H7 (cell line): ENCODE data around the gene DDX56. TPM values are rescaled to one million over a fixed set of nuclear protein-coding genes. Genes with fewer than 3 reads are reported as not detected.

Experiments
- DNase-seq: peaks from one replicate; pipeline ENCODE4 v3.0.0; 2012
- H3K27me3 ChIP-seq: 2 replicates; pipeline ENCODE4 v1.6.0; 2011; ENCODE audit warnings: mild to moderate bottlenecking, low read length; ENCODE audit not compliant: control insufficient read depth, insufficient read depth
- H3K36me3 ChIP-seq: replicated peaks from 2 replicates; pipeline ENCODE4 v1.5.1; 2011; ENCODE audit warnings: low read length; ENCODE audit not compliant: control insufficient read depth, insufficient read depth
- H3K4me3 ChIP-seq: 2 replicates; pipeline ENCODE4 v1.5.1; 2011; ENCODE audit warnings: low read depth, mild to moderate bottlenecking, control low read depth, low read length, moderate library complexity; ENCODE audit not compliant: insufficient read depth
- total RNA-seq: library from RNA; depleted of rRNA; stranded (reverse); fragments of >200 nt; shearing (Covaris generic); gene quantifications from 2 replicates; pipeline ENCODE4 v1.2.3, GENCODE V29; 2014

The DDX56 gene
- total RNA-seq, 1 experiment from 2014 or later = 93.4 TPM

GRCh38 chr7:44580945-44581878 is 7.5 kb upstream of the DDX56 start:
- H3K4me3 ChIP-seq = peak overlapping the region; percentile 95
- DNase-seq = peak; percentile 55
- H3K27me3 ChIP-seq = no peaks in the 10 kb centered on the region; the same call in 1 of the 2 replicates
- peaks cover 21% of the 10 kb centered on the region for H3K36me3 ChIP-seq

GRCh38 chr7:44576228-44576627 is 2.5 kb upstream of the DDX56 start:
- H3K36me3 ChIP-seq = peaks cover 41% of the 10 kb centered on the region
- DNase-seq = no peak
- H3K27me3 ChIP-seq = no peaks in the 10 kb centered on the region
- no peak overlapping the region for H3K4me3 ChIP-seq

GRCh38 chr7:44575054-44575453 is 1.3 kb upstream of the DDX56 start:
- Histone ChIP-seq H3K36me3 (peaks cover 45% of the 10 kb centered on the region), H3K27me3 (no peaks in the 10 kb centered on the region), H3K4me3 (no peak overlapping the region)
- no peak for DNase-seq

- no peak for DNase-seq
- H3K27me3 ChIP-seq = no peaks in the 10 kb centered on the region
- H3K4me3 ChIP-seq = peak overlapping the region; percentile 95
- peaks cover 46% of the 10 kb centered on the region for H3K36me3 ChIP-seq
These were observed 672 bp upstream of the DDX56 start for GRCh38 chr7:44574287-44574872.

- H3K4me3 ChIP-seq = peak overlapping the region; percentile 95
- peaks cover 52% of the 10 kb centered on the region for H3K36me3 ChIP-seq
- H3K27me3 ChIP-seq = no peaks in the 10 kb centered on the region
- peak; percentile 5 for DNase-seq
These were observed 937 bp downstream of the DDX56 start for GRCh38 chr7:44572771-44573170.

- peaks cover 59% of the 10 kb centered on the region for H3K36me3 ChIP-seq
- no peak for DNase-seq
- H3K27me3 ChIP-seq = no peaks in the 10 kb centered on the region
- no peak overlapping the region for H3K4me3 ChIP-seq
These were observed 3.7 kb downstream of the DDX56 start for GRCh38 chr7:44569959-44570358.

GRCh38 chr7:44568771-44569560 is 4.7 kb downstream of the DDX56 start:
- DNase-seq = peak; percentile 10
- no peak overlapping the region for H3K4me3 ChIP-seq
- H3K36me3 ChIP-seq = peaks cover 65% of the 10 kb centered on the region
- H3K27me3 ChIP-seq = no peaks in the 10 kb centered on the region

- H3K36me3 ChIP-seq = peaks cover 65% of the 10 kb centered on the region
- no peaks in the 10 kb centered on the region for H3K27me3 ChIP-seq
- no peak for DNase-seq
- H3K4me3 ChIP-seq = no peak overlapping the region
These were observed 5.8 kb downstream of the DDX56 start for GRCh38 chr7:44567884-44568283.

GRCh38 chr7:44566680-44567079 is 7.0 kb downstream of the DDX56 start:
- peak; percentile 8 for DNase-seq
- Histone ChIP-seq H3K4me3 (no peak overlapping the region), H3K27me3 (no peaks in the 10 kb centered on the region), H3K36me3 (peaks cover 54% of the 10 kb centered on the region)

- H3K27me3 ChIP-seq = no peaks in the 10 kb centered on the region
- no peak overlapping the region for H3K4me3 ChIP-seq
- DNase-seq = peak; percentile 31
- H3K36me3 ChIP-seq = peaks cover 48% of the 10 kb centered on the region
These were observed 7.7 kb downstream of the DDX56 start for GRCh38 chr7:44565795-44566559.

- H3K27me3 ChIP-seq = no peaks in the 10 kb centered on the region
- H3K4me3 ChIP-seq = no peak overlapping the region
- peak; percentile 86 for DNase-seq
- H3K36me3 ChIP-seq = peaks cover 42% of the 10 kb centered on the region
These were observed 8.5 kb downstream of the DDX56 start for GRCh38 chr7:44565097-44565794.

- H3K27me3 ChIP-seq = no peaks in the 10 kb centered on the region
- peaks cover 37% of the 10 kb centered on the region for H3K36me3 ChIP-seq
- DNase-seq = no peak
- no peak overlapping the region for H3K4me3 ChIP-seq
These were observed 9.1 kb downstream of the DDX56 start for GRCh38 chr7:44564606-44565005.

- no peak for DNase-seq
- no peaks in the 10 kb centered on the region for H3K27me3 ChIP-seq
- H3K4me3 ChIP-seq = no peak overlapping the region
- peaks cover 24% of the 10 kb centered on the region for H3K36me3 ChIP-seq
These were observed 10.5 kb downstream of the DDX56 start for GRCh38 chr7:44563171-44563679.
